ENCODE results near the gene ACD.
A peak's percentile ranks its signal among the peaks of the same experiment; 100 is the strongest.

- TF ChIP-seq POLR2A (IDR thresholded peaks at IDR 0.05) (peak in 1 of 3 donors; percentile 20), CTCF (IDR thresholded peaks at IDR 0.05) (peak; percentile 72 to 99 (median 98))
These were observed 7.9 kb upstream of the ACD start for GRCh38 chr16:67667817-67668494.

All from body of pancreas (tissue), 4 donors.